ENCODE results near the gene OR1I1.

DNA sequence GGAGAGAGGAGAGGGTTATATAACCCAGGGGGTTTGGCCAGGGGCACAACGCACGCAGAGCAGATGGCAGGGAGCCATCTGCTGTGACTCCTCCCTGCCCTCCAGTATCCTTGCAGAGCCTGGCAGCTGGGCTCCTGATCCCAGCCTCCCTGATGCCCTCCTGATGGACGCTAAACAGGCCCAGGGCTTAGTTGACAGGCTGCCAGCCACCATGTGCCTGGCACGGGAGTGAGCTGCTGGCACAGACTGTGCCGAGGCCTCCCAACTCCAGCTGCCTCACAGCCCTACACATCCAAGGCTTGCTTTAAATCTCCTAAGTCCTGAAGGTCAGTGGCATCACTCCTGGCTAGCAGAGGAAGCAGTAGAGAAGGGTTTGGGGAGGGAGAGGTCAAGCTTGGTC lies 41.9 kb downstream of the OR1I1 start:
- TF ChIP-seq, protein P1, sequence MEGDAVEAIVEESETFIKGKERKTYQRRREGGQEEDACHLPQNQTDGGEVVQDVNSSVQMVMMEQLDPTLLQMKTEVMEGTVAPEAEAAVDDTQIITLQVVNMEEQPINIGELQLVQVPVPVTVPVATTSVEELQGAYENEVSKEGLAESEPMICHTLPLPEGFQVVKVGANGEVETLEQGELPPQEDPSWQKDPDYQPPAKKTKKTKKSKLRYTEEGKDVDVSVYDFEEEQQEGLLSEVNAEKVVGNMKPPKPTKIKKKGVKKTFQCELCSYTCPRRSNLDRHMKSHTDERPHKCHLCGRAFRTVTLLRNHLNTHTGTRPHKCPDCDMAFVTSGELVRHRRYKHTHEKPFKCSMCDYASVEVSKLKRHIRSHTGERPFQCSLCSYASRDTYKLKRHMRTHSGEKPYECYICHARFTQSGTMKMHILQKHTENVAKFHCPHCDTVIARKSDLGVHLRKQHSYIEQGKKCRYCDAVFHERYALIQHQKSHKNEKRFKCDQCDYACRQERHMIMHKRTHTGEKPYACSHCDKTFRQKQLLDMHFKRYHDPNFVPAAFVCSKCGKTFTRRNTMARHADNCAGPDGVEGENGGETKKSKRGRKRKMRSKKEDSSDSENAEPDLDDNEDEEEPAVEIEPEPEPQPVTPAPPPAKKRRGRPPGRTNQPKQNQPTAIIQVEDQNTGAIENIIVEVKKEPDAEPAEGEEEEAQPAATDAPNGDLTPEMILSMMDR (IDR thresholded peaks at IDR 0.05; ENCODE audit: borderline replicate concordance, extremely low read depth, low read length, poor library complexity, severe bottlenecking) = no peak
- no peak for TF ChIP-seq EZH2 (IDR thresholded peaks at IDR 0.05; ENCODE audit: borderline replicate concordance, low read depth, low read length, severe bottlenecking)
